ENCODE results near the gene LYST.

Gene LYST

GRCh38 chr1:235844776-235845175 is 21.9 kb downstream of the LYST start:
- Histone ChIP-seq H3K9me3 (ENCODE audit: control insufficient read depth in 1 of 2, low read length in 2 of 2) (no peaks in the 10 kb centered on the region), H3K27ac (ENCODE audit: low read depth, low read length) (no peak overlapping the region), H3K36me3 (ENCODE audit: control insufficient read depth in 1 of 2, insufficient read depth in 2 of 2, low read length in 2 of 2) (no peaks in the 10 kb centered on the region), H3K4me3 (ENCODE audit: low read depth in 1 of 2, low read length in 2 of 2) (no peak overlapping the region), H3K27me3 (ENCODE audit: control insufficient read depth in 1 of 2, insufficient read depth in 2 of 2, low read length in 2 of 2) (no peaks in the 10 kb centered on the region), H3K4me1 (ENCODE audit: control insufficient read depth in 1 of 2, insufficient read depth in 2 of 2, low read length in 2 of 2) (peaks cover 0 to 5% of the 10 kb centered on the region in 2 donors), H3K9ac (ENCODE audit: low read depth in 1 of 2, low read length in 2 of 2) (no peak overlapping the region)

DNA sequence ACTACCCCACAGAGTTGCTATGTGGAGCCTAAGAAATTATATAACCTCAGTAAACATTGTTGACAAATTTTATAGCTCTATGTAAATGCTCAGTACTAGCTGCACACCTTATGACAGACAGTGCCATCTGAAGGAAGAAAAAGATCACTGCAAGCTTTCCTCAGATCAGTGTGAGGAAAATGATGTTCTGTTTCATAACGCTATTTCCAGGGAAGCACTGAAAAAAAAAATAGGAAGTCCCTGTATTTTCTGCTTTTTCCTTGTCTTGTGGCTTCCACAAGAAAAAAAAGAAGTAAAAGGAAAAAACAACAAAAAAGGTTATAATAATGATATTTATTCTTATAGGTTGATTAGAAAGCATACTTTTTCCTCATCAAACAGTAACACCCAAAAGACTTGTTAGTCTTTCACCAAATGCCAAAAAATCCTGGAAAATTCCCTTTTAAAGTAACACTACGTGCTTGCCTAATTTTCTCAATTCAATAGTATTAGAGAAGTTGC is 23.2 kb downstream of the LYST start:
- Histone ChIP-seq H3K4me3 (ENCODE audit: low read depth in 1 of 2, low read length in 2 of 2) (no peak overlapping the region), H3K36me3 (ENCODE audit: control insufficient read depth in 1 of 2, insufficient read depth in 2 of 2, low read length in 2 of 2) (no peaks in the 10 kb centered on the region), H3K4me1 (ENCODE audit: control insufficient read depth in 1 of 2, insufficient read depth in 2 of 2, low read length in 2 of 2) (peaks cover 0 to 5% of the 10 kb centered on the region in 2 donors), H3K27me3 (ENCODE audit: control insufficient read depth in 1 of 2, insufficient read depth in 2 of 2, low read length in 2 of 2) (no peaks in the 10 kb centered on the region), H3K9ac (ENCODE audit: low read depth in 1 of 2, low read length in 2 of 2) (no peak overlapping the region), H3K27ac (ENCODE audit: low read depth, low read length) (no peak overlapping the region), H3K9me3 (ENCODE audit: control insufficient read depth in 1 of 2, low read length in 2 of 2) (no peaks in the 10 kb centered on the region)

DNA sequence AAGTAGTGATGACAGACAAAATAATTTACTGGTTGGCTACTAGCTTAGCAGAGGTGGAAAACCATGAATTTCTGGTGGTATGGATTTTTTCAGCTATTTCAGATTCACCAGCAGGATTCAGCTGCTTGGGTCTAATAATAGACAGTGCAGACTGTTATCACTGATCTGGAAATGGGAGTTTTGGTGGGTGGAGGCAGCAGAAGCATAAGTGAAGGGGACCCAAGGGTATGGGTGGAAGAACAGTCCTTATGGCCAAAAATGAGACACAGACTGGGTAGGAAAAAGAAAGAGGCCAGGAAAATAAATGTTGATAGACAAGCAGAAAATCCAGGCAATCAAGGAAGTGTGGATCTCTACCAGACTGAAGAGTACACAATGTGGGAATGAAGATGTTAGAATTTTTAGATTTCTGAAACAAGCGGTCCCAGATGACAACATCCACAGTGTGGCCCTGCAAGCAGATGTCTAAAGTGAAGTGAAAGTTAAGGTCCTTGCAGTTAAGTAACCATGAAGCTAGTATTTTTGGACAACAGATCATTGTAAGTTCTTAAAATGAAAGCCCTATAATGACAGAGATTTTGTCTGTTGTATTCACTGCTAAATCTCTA is 24.7 kb downstream of the LYST start:
- Histone ChIP-seq H3K9me3 (ENCODE audit: control insufficient read depth in 1 of 2, low read length in 2 of 2) (no peaks in the 10 kb centered on the region), H3K36me3 (ENCODE audit: control insufficient read depth in 1 of 2, insufficient read depth in 2 of 2, low read length in 2 of 2) (no peaks in the 10 kb centered on the region), H3K9ac (ENCODE audit: low read depth in 1 of 2, low read length in 2 of 2) (no peak overlapping the region), H3K27ac (ENCODE audit: low read depth, low read length) (no peak overlapping the region), H3K4me3 (ENCODE audit: low read depth in 1 of 2, low read length in 2 of 2) (no peak overlapping the region), H3K4me1 (ENCODE audit: control insufficient read depth in 1 of 2, insufficient read depth in 2 of 2, low read length in 2 of 2) (peaks cover 5% of the 10 kb centered on the region in 2 donors), H3K27me3 (ENCODE audit: control insufficient read depth in 1 of 2, insufficient read depth in 2 of 2, low read length in 2 of 2) (no peaks in the 10 kb centered on the region)

DNA sequence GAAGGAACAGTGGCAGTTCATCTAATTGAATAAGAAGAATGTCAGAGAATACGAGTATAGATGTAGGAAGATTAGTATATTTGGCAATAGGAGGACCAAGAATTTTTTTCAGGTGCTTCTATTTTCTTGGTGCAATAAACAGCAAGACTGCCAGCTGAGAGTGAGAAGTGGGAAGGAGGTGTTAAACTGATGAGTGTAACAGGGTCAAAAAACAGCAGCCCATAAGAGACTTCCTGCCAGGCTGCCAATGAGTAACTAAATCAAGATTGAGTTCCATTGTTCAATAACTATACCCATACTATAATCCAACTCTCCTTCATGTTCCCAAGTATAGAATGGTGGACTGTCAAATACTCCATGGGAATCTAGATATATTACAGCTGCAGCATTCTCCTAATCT is 28.7 kb downstream of the LYST start:
- no peaks in the 10 kb centered on the region for H3K27me3 ChIP-seq (ENCODE audit: control insufficient read depth in 1 of 2, insufficient read depth in 2 of 2, low read length in 2 of 2)
- H3K27ac ChIP-seq (ENCODE audit: low read depth, low read length) = no peak overlapping the region
- H3K4me3 ChIP-seq (ENCODE audit: low read depth in 1 of 2, low read length in 2 of 2) = no peak overlapping the region
- no peaks in the 10 kb centered on the region for H3K9me3 ChIP-seq (ENCODE audit: control insufficient read depth in 1 of 2, low read length in 2 of 2)
- H3K36me3 ChIP-seq (ENCODE audit: control insufficient read depth in 1 of 2, insufficient read depth in 2 of 2, low read length in 2 of 2) = no peaks in the 10 kb centered on the region
- peaks cover 5% of the 10 kb centered on the region in 2 donors for H3K4me1 ChIP-seq (ENCODE audit: control insufficient read depth in 1 of 2, insufficient read depth in 2 of 2, low read length in 2 of 2)
- no peak overlapping the region for H3K9ac ChIP-seq (ENCODE audit: low read depth in 1 of 2, low read length in 2 of 2)

DNA sequence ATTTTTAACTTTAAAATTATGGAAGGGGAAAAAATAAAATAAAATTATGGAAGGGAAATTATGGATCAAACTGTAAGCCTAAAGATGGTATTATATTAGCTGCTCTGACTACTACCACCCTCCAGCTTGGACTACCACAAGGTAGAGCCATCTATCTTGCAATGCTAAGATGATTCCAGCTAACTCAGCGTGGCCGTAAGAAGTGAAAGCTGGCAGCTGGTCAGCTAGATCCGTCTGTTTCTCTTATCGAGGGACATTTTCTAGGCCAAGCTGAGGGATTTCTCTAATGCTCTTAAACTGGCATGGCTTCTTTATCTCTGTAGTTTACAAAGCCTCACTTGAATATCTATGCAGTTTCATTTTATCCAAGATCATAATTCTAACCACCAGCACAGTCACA is 31.5 kb downstream of the LYST start:
- Histone ChIP-seq H3K27ac (ENCODE audit: low read depth, low read length) (no peak overlapping the region), H3K27me3 (ENCODE audit: control insufficient read depth in 1 of 2, insufficient read depth in 2 of 2, low read length in 2 of 2) (no peaks in the 10 kb centered on the region), H3K4me1 (ENCODE audit: control insufficient read depth in 1 of 2, insufficient read depth in 2 of 2, low read length in 2 of 2) (peaks cover 2 to 5% of the 10 kb centered on the region in 2 donors), H3K4me3 (ENCODE audit: low read depth in 1 of 2, low read length in 2 of 2) (peak overlapping the region in 1 of 2 donors; percentile 25), H3K9ac (ENCODE audit: low read depth in 1 of 2, low read length in 2 of 2) (no peak overlapping the region), H3K9me3 (ENCODE audit: control insufficient read depth in 1 of 2, low read length in 2 of 2) (no peaks in the 10 kb centered on the region), H3K36me3 (ENCODE audit: control insufficient read depth in 1 of 2, insufficient read depth in 2 of 2, low read length in 2 of 2) (no peaks in the 10 kb centered on the region)

- Histone ChIP-seq H3K4me3 (ENCODE audit: low read depth in 1 of 2, low read length in 2 of 2) (no peak overlapping the region), H3K4me1 (ENCODE audit: control insufficient read depth in 1 of 2, insufficient read depth in 2 of 2, low read length in 2 of 2) (peaks cover 0 to 5% of the 10 kb centered on the region in 2 donors), H3K36me3 (ENCODE audit: control insufficient read depth in 1 of 2, insufficient read depth in 2 of 2, low read length in 2 of 2) (no peaks in the 10 kb centered on the region), H3K27ac (ENCODE audit: low read depth, low read length) (no peak overlapping the region), H3K9me3 (ENCODE audit: control insufficient read depth in 1 of 2, low read length in 2 of 2) (no peaks in the 10 kb centered on the region), H3K27me3 (ENCODE audit: control insufficient read depth in 1 of 2, insufficient read depth in 2 of 2, low read length in 2 of 2) (no peaks in the 10 kb centered on the region), H3K9ac (ENCODE audit: low read depth in 1 of 2, low read length in 2 of 2) (no peak overlapping the region)
Measured at GRCh38 chr1:235834620-235835019, 32.1 kb downstream of the LYST start.

DNA sequence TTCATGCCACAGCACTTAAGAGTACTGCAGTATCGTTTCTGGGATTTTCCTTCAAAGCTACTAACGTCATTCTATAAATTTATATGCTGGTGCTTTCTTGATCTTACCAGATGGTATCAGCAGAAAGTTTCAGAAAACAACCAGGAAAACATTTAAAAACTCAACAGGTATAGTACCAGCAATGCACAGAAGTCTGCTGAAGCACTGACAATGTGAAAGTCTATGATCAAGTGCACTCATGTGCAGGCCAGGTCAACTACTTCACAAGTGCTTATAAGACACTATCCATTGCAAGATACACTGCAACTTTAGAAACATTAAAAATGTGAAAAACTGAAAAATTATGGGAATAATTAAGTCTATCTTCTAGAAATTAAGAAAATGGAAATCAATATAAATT is 34.7 kb downstream of the LYST start:
- Histone ChIP-seq H3K27me3 (ENCODE audit: control insufficient read depth in 1 of 2, insufficient read depth in 2 of 2, low read length in 2 of 2) (no peaks in the 10 kb centered on the region), H3K36me3 (ENCODE audit: control insufficient read depth in 1 of 2, insufficient read depth in 2 of 2, low read length in 2 of 2) (peaks cover 0 to 3% of the 10 kb centered on the region in 2 donors), H3K4me3 (ENCODE audit: low read depth in 1 of 2, low read length in 2 of 2) (no peak overlapping the region), H3K27ac (ENCODE audit: low read depth, low read length) (no peak overlapping the region), H3K9ac (ENCODE audit: low read depth in 1 of 2, low read length in 2 of 2) (no peak overlapping the region), H3K4me1 (ENCODE audit: control insufficient read depth in 1 of 2, insufficient read depth in 2 of 2, low read length in 2 of 2) (no peaks in the 10 kb centered on the region), H3K9me3 (ENCODE audit: control insufficient read depth in 1 of 2, low read length in 2 of 2) (no peaks in the 10 kb centered on the region)

DNA sequence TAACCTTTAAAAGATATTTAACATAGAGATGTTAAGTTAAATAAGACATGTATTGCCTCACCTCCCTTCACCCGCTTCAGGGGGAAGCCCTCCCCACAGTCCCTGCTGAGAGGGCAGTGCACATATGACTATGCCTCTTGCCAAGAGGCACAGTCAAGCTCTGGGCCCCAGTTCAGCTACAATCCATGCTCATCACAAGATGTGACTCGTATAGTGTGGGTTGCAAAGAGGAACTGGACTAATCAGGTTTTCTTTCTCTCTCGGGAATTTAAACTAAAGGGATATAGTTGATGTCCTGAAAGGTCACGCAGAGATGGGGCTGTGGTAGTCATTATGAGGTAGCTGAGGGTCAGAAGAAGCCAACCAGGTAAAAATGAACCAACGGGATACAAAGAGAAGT is 35.6 kb downstream of the LYST start:
- no peaks in the 10 kb centered on the region for H3K4me1 ChIP-seq (ENCODE audit: control insufficient read depth in 1 of 2, insufficient read depth in 2 of 2, low read length in 2 of 2)
- H3K36me3 ChIP-seq (ENCODE audit: control insufficient read depth in 1 of 2, insufficient read depth in 2 of 2, low read length in 2 of 2) = peaks cover 0 to 3% of the 10 kb centered on the region in 2 donors
- no peaks in the 10 kb centered on the region for H3K27me3 ChIP-seq (ENCODE audit: control insufficient read depth in 1 of 2, insufficient read depth in 2 of 2, low read length in 2 of 2)
- H3K9me3 ChIP-seq (ENCODE audit: control insufficient read depth in 1 of 2, low read length in 2 of 2) = no peaks in the 10 kb centered on the region
- no peak overlapping the region for H3K27ac ChIP-seq (ENCODE audit: low read depth, low read length)
- H3K4me3 ChIP-seq (ENCODE audit: low read depth in 1 of 2, low read length in 2 of 2) = no peak overlapping the region
- H3K9ac ChIP-seq (ENCODE audit: low read depth in 1 of 2, low read length in 2 of 2) = no peak overlapping the region

DNA sequence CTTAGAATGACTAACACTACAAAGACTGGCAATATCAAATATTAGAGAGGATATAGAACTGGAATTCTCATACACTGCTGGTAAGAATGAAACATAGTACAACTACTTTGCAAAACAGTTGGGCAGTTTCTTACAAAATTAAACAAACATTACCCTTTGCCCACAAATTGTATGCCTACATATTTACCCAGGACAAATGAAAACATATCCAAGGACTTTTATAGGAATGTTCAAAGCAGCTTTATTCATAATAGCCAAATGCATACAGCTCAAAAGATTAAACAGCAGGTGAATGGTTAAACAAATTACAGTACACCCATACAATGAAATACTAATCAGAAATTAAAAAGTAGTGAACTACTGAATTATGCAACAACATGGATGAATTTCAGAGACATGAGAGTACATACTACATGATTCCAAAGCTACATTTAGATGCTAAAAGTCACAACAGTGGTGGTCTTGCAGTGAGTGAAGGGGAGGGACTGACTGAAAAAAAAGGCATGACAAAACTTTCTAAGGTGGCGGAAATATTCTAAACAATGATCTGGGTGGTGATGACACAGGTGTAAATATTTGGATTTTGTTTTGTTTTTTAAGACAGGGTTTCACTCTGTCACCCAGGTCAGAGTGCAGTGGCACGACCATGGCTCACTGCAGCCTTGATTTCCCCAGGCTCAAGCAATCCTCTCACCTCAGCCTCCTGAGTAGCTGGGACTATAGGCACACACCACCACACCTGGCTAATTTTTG is 40.4 kb downstream of the LYST start:
- Histone ChIP-seq H3K36me3 (ENCODE audit: control insufficient read depth in 1 of 2, insufficient read depth in 2 of 2, low read length in 2 of 2) (peaks cover 0 to 3% of the 10 kb centered on the region in 2 donors), H3K9me3 (ENCODE audit: control insufficient read depth in 1 of 2, low read length in 2 of 2) (no peaks in the 10 kb centered on the region)

GRCh38 chr1:235825229-235825628 is 41.5 kb downstream of the LYST start:
- Histone ChIP-seq H3K9me3 (ENCODE audit: control insufficient read depth in 1 of 2, low read length in 2 of 2) (no peaks in the 10 kb centered on the region), H3K9ac (ENCODE audit: low read depth in 1 of 2, low read length in 2 of 2) (no peak overlapping the region), H3K27ac (ENCODE audit: low read depth, low read length) (no peak overlapping the region), H3K27me3 (ENCODE audit: control insufficient read depth in 1 of 2, insufficient read depth in 2 of 2, low read length in 2 of 2) (no peaks in the 10 kb centered on the region), H3K4me1 (ENCODE audit: control insufficient read depth in 1 of 2, insufficient read depth in 2 of 2, low read length in 2 of 2) (no peaks in the 10 kb centered on the region), H3K4me3 (ENCODE audit: low read depth in 1 of 2, low read length in 2 of 2) (no peak overlapping the region), H3K36me3 (ENCODE audit: control insufficient read depth in 1 of 2, insufficient read depth in 2 of 2, low read length in 2 of 2) (peaks cover 0 to 3% of the 10 kb centered on the region in 2 donors)

More for the DNA sequence above, 40.4 kb downstream of the LYST start:
- H3K4me1 ChIP-seq (ENCODE audit: control insufficient read depth in 1 of 2, insufficient read depth in 2 of 2, low read length in 2 of 2) = no peaks in the 10 kb centered on the region
- no peak overlapping the region for H3K4me3 ChIP-seq (ENCODE audit: low read depth in 1 of 2, low read length in 2 of 2)
- H3K27ac ChIP-seq (ENCODE audit: low read depth, low read length) = no peak overlapping the region
- H3K9ac ChIP-seq (ENCODE audit: low read depth in 1 of 2, low read length in 2 of 2) = no peak overlapping the region
- H3K27me3 ChIP-seq (ENCODE audit: control insufficient read depth in 1 of 2, insufficient read depth in 2 of 2, low read length in 2 of 2) = no peaks in the 10 kb centered on the region
